COR-L47 (cell line): ENCODE measurements around the gene LYPD4.

ENCODE experiments used
- DNase-seq: peaks from one replicate; lab custom pipeline; 2025; lab: John Stamatoyannopoulos, UW

LYPD4 gene

GRCh38 chr19:41872775-41873647, 28.5 kb upstream of the LYPD4 start:
- DNase-seq = peak; percentile 28

- DNase-seq = no peak
These were observed 27.9 kb upstream of the LYPD4 start for GRCh38 chr19:41872384-41872774.

GRCh38 chr19:41871573-41872383, 27.3 kb upstream of the LYPD4 start:
- no peak for DNase-seq

- no peak for DNase-seq
These were observed 26.0 kb upstream of the LYPD4 start for GRCh38 chr19:41870401-41870873.

- DNase-seq = peak; percentile 44
These were observed 25.0 kb upstream of the LYPD4 start for GRCh38 chr19:41869374-41869955.

- DNase-seq = no peak
These were observed 24.5 kb upstream of the LYPD4 start for GRCh38 chr19:41868989-41869300.

GRCh38 chr19:41868120-41868988, 23.9 kb upstream of the LYPD4 start:
- no peak for DNase-seq

- DNase-seq = no peak
These were observed 21.8 kb upstream of the LYPD4 start for GRCh38 chr19:41866284-41866683.

- DNase-seq = no peak
These were observed 19.9 kb upstream of the LYPD4 start for GRCh38 chr19:41864374-41864773.

- DNase-seq = no peak
These were observed 18.9 kb upstream of the LYPD4 start for GRCh38 chr19:41863209-41863931.

- DNase-seq = no peak
These were observed 18.0 kb upstream of the LYPD4 start for GRCh38 chr19:41862445-41862986.

GRCh38 chr19:41861846-41862245, 17.4 kb upstream of the LYPD4 start:
- no peak for DNase-seq

GRCh38 chr19:41861116-41861768, 16.8 kb upstream of the LYPD4 start:
- DNase-seq = no peak

- DNase-seq = no peak
These were observed 16.1 kb upstream of the LYPD4 start for GRCh38 chr19:41860419-41861115.

GRCh38 chr19:41859618-41860418, 15.3 kb upstream of the LYPD4 start, which contains the start of gene RPS19:
Gene RPS19 (plus strand): TSS chr19:41860255. CDS start chr19:41860775, 520 bp downstream.
- DNase-seq = peak; percentile 97

- DNase-seq = no peak
These were observed 14.7 kb upstream of the LYPD4 start for GRCh38 chr19:41859213-41859617.

- DNase-seq = no peak
These were observed 9.3 kb upstream of the LYPD4 start for GRCh38 chr19:41853768-41854167.

GRCh38 chr19:41853344-41853743, 8.9 kb upstream of the LYPD4 start:
- DNase-seq = no peak

GRCh38 chr19:41851456-41851855, 7.0 kb upstream of the LYPD4 start:
- DNase-seq = no peak
